ENCODE results near the gene REC8.
"Not testable (repeated sequence)": the region's sequence is repeated elsewhere in the genome, so short reads cannot be mapped to it uniquely, and the experiment has no call there.

Gene REC8

GRCh38 chr14:24203249-24203886, 31.5 kb downstream of the REC8 start:
- DNase-seq (ENCODE audit: low spot score in 2 of 2); in situ Hi-C loops (cut with MboI; ENCODE audit: low sequenced_read_pairs); H3K4me3 ChIP-seq; H3K4me1 ChIP-seq; H3K9me3 ChIP-seq; H3K27me3 ChIP-seq (ENCODE audit: low read depth): not testable (repeated sequence)
- H3K36me3 ChIP-seq (replicated peaks) = peaks cover 35% of the 10 kb centered on the region

- no peaks in the 10 kb centered on the region for H3K27me3 ChIP-seq (ENCODE audit: low read depth)
- H3K9me3 ChIP-seq = no peaks in the 10 kb centered on the region
- in situ Hi-C loops (cut with MboI; ENCODE audit: low sequenced_read_pairs) = no loop called here
- peaks cover 38% of the 10 kb centered on the region for H3K36me3 ChIP-seq (replicated peaks)
- peaks cover 6% of the 10 kb centered on the region; the same call in 1 of the 2 replicates for H3K4me1 ChIP-seq
- no peak for DNase-seq (ENCODE audit: low spot score in 2 of 2)
- no peak overlapping the region for H3K4me3 ChIP-seq
These were observed 32.6 kb downstream of the REC8 start for GRCh38 chr14:24204163-24205146.

GRCh38 chr14:24206260-24207103, 34.6 kb downstream of the REC8 start:
- H3K36me3 ChIP-seq (replicated peaks) = peaks cover 53% of the 10 kb centered on the region
- no peaks in the 10 kb centered on the region for H3K27me3 ChIP-seq (ENCODE audit: low read depth)
- DNase-seq (ENCODE audit: low spot score in 2 of 2) = no peak
- H3K4me1 ChIP-seq = peaks cover 6% of the 10 kb centered on the region; the same call in 1 of the 2 replicates
- no peak overlapping the region for H3K4me3 ChIP-seq
- in situ Hi-C loops (cut with MboI; ENCODE audit: low sequenced_read_pairs) = no loop called here
- H3K9me3 ChIP-seq = no peaks in the 10 kb centered on the region

- no peak for DNase-seq (ENCODE audit: low spot score in 2 of 2)
- Histone ChIP-seq H3K9me3 (no peaks in the 10 kb centered on the region), H3K4me3 (no peak overlapping the region), H3K27me3 (ENCODE audit: low read depth) (no peaks in the 10 kb centered on the region), H3K4me1 (peaks cover 6% of the 10 kb centered on the region; the same call in 1 of the 2 replicates), H3K36me3 (replicated peaks) (peaks cover 50% of the 10 kb centered on the region)
- in situ Hi-C loops (cut with MboI; ENCODE audit: low sequenced_read_pairs) = no loop called here
These were observed 35.2 kb downstream of the REC8 start for GRCh38 chr14:24207104-24207551.

- H3K36me3 ChIP-seq (replicated peaks) = peaks cover 50% of the 10 kb centered on the region
- DNase-seq (ENCODE audit: low spot score in 2 of 2) = no peak
- peaks cover 5% of the 10 kb centered on the region; the same call in 1 of the 2 replicates for H3K4me1 ChIP-seq
- in situ Hi-C loops (cut with MboI; ENCODE audit: low sequenced_read_pairs) = no loop called here
- H3K9me3 ChIP-seq = no peaks in the 10 kb centered on the region
- H3K27me3 ChIP-seq (ENCODE audit: low read depth) = no peaks in the 10 kb centered on the region
- H3K4me3 ChIP-seq = no peak overlapping the region
These were observed 35.7 kb downstream of the REC8 start for GRCh38 chr14:24207625-24208024.

GRCh38 chr14:24211311-24211710, 39.4 kb downstream of the REC8 start:
- no peaks in the 10 kb centered on the region for H3K27me3 ChIP-seq (ENCODE audit: low read depth)
- no peak for DNase-seq (ENCODE audit: low spot score in 2 of 2)
- in situ Hi-C loops (cut with MboI; ENCODE audit: low sequenced_read_pairs) = no loop called here
- H3K4me3 ChIP-seq = no peak overlapping the region
- peaks cover 8% of the 10 kb centered on the region for H3K4me1 ChIP-seq
- H3K36me3 ChIP-seq (replicated peaks) = peaks cover 45% of the 10 kb centered on the region
- no peaks in the 10 kb centered on the region for H3K9me3 ChIP-seq

- peaks cover 8% of the 10 kb centered on the region for H3K4me1 ChIP-seq
- DNase-seq (ENCODE audit: low spot score in 2 of 2) = peak; percentile 95 to 99
- no peaks in the 10 kb centered on the region for H3K27me3 ChIP-seq (ENCODE audit: low read depth)
- peaks cover 34% of the 10 kb centered on the region for H3K36me3 ChIP-seq (replicated peaks)
- in situ Hi-C loops (cut with MboI; ENCODE audit: low sequenced_read_pairs) = no loop called here
- H3K9me3 ChIP-seq = no peaks in the 10 kb centered on the region
- H3K4me3 ChIP-seq = peak within 1 kb of the TSS; percentile 63
These were observed 41.3 kb downstream of the REC8 start, which contains the start of gene CHMP4A for GRCh38 chr14:24212924-24213865. Gene CHMP4A (minus strand): TSS chr14:24213488. CDS start chr14:24213439, 49 bp downstream.

- in situ Hi-C loops (cut with MboI; ENCODE audit: low sequenced_read_pairs) = no loop called here
- DNase-seq (ENCODE audit: low spot score in 2 of 2) = no peak
- H3K4me3 ChIP-seq = peak overlapping the region; percentile 63
- no peaks in the 10 kb centered on the region for H3K9me3 ChIP-seq
- H3K4me1 ChIP-seq = peaks cover 8% of the 10 kb centered on the region
- H3K36me3 ChIP-seq (replicated peaks) = peaks cover 34% of the 10 kb centered on the region
- no peaks in the 10 kb centered on the region for H3K27me3 ChIP-seq (ENCODE audit: low read depth)
These were observed 42.2 kb downstream of the REC8 start for GRCh38 chr14:24213866-24214662.

GRCh38 chr14:24215495-24216344, 43.8 kb downstream of the REC8 start, which contains the start of gene MDP1:
Gene MDP1 (minus strand): TSS chr14:24216066. CDS start chr14:24215955, 111 bp downstream.
- Histone ChIP-seq H3K9me3 (no peaks in the 10 kb centered on the region), H3K36me3 (replicated peaks) (peaks cover 20% of the 10 kb centered on the region), H3K4me3 (peak within 1 kb of the TSS; percentile 52), H3K27me3 (ENCODE audit: low read depth) (no peaks in the 10 kb centered on the region), H3K4me1 (peaks cover 8% of the 10 kb centered on the region)
- in situ Hi-C loops (cut with MboI; ENCODE audit: low sequenced_read_pairs) = no loop called here
- DNase-seq (ENCODE audit: low spot score in 2 of 2) = peak; percentile 83 to 86

GRCh38 chr14:24216345-24216699, 44.4 kb downstream of the REC8 start:
- H3K4me3 ChIP-seq = no peak overlapping the region; the same call in 1 of the 2 replicates
- in situ Hi-C loops (cut with MboI; ENCODE audit: low sequenced_read_pairs) = no loop called here
- peaks cover 17% of the 10 kb centered on the region for H3K36me3 ChIP-seq (replicated peaks)

GRCh38 chr14:24216876-24217275, 45.0 kb downstream of the REC8 start:
- H3K27me3 ChIP-seq (ENCODE audit: low read depth); H3K4me1 ChIP-seq; in situ Hi-C loops (cut with MboI; ENCODE audit: low sequenced_read_pairs); H3K9me3 ChIP-seq; DNase-seq (ENCODE audit: low spot score in 2 of 2); H3K4me3 ChIP-seq: not testable (repeated sequence)
- H3K36me3 ChIP-seq (replicated peaks) = peaks cover 12% of the 10 kb centered on the region; the same call in 1 of the 2 replicates

More at GRCh38 chr14:24216345-24216699, 44.4 kb downstream of the REC8 start:
- DNase-seq (ENCODE audit: low spot score in 2 of 2) = no peak
- H3K9me3 ChIP-seq = no peaks in the 10 kb centered on the region
- H3K4me1 ChIP-seq = peaks cover 8% of the 10 kb centered on the region
- no peaks in the 10 kb centered on the region for H3K27me3 ChIP-seq (ENCODE audit: low read depth)
